H9 (cell line): ENCODE measurements around the gene EIF6. TPM values are rescaled to one million over a fixed set of nuclear protein-coding genes. Genes with fewer than 3 reads are reported as not detected.

ENCODE experiments used
- DNase-seq: peaks from one replicate; pipeline ENCODE4 v3.0.0-alpha.2; 2017
- H2AFZ ChIP-seq: one replicate; pipeline ENCODE4 v1.6.1; 2013; ENCODE audit warnings: mild to moderate bottlenecking, low read length, control low read depth, moderate library complexity
- H2AK5ac ChIP-seq: 2 replicates; pipeline ENCODE4 v1.6.1; 2013; ENCODE audit warnings: low read length, control low read depth, mixed read lengths; ENCODE audit not compliant: insufficient read length
- H2BK120ac ChIP-seq: one replicate; pipeline ENCODE4 v1.6.1; 2013; ENCODE audit warnings: low read depth, mild to moderate bottlenecking, low read length, control low read depth, inconsistent platforms; ENCODE audit not compliant: poor library complexity, severe bottlenecking
- H2BK12ac ChIP-seq: 2 replicates; pipeline ENCODE4 v1.6.1; 2013; ENCODE audit warnings: low read length, control low read depth, mixed read lengths, low read depth; ENCODE audit not compliant: insufficient read length
- H2BK15ac ChIP-seq: 2 replicates; pipeline ENCODE4 v1.6.1; 2013; ENCODE audit warnings: low read depth, low read length, control low read depth
- H2BK20ac ChIP-seq: one replicate; pipeline ENCODE4 v1.6.1; 2013; ENCODE audit warnings: low read depth, mild to moderate bottlenecking, low read length, control low read depth, inconsistent platforms; ENCODE audit not compliant: poor library complexity, severe bottlenecking
- H2BK5ac ChIP-seq: 2 replicates; pipeline ENCODE4 v1.6.1; 2013; ENCODE audit warnings: low read length, control low read depth, mixed read lengths; ENCODE audit not compliant: insufficient read length
- H3K14ac ChIP-seq: 2 replicates; pipeline ENCODE4 v1.6.1; 2013; ENCODE audit warnings: low read length, control low read depth; ENCODE audit not compliant: insufficient read depth
- H3K18ac ChIP-seq: 2 replicates; pipeline ENCODE4 v1.6.1; 2013; ENCODE audit warnings: low read depth, mild to moderate bottlenecking, mixed read lengths, low read length, control low read depth; ENCODE audit not compliant: insufficient read length
- H3K23ac ChIP-seq: 2 replicates; pipeline ENCODE4 v1.6.1; 2013; ENCODE audit warnings: low read length, control low read depth, mixed read lengths, low read depth; ENCODE audit not compliant: insufficient read length
- H3K23me2 ChIP-seq: 2 replicates; pipeline ENCODE4 v1.6.1; 2013; ENCODE audit warnings: low read depth, mild to moderate bottlenecking, mixed read lengths, low read length, control low read depth; ENCODE audit not compliant: insufficient read length, poor library complexity, severe bottlenecking
- H3K27ac ChIP-seq: 2 replicates; pipeline ENCODE4 v1.5.1; 2013; ENCODE audit warnings: low read length, control low read depth, mixed read lengths, low read depth; ENCODE audit not compliant: insufficient read length
- H3K27me3 ChIP-seq: 2 replicates; pipeline ENCODE4 v1.6.1; 2013; ENCODE audit warnings: low read length, control low read depth, inconsistent platforms; ENCODE audit not compliant: insufficient read depth
- H3K4ac ChIP-seq: 2 replicates; pipeline ENCODE4 v1.6.1; 2013; ENCODE audit warnings: low read depth, mild to moderate bottlenecking, control low read depth, inconsistent platforms, low read length, moderate library complexity
- H3K4me1 ChIP-seq: 2 replicates; pipeline ENCODE4 v1.6.1; 2013; ENCODE audit warnings: low read length, control low read depth, inconsistent platforms; ENCODE audit not compliant: insufficient read depth
- H3K4me2 ChIP-seq: 2 replicates; pipeline ENCODE4 v1.6.1; 2013; ENCODE audit warnings: low read length, control low read depth, mixed read lengths; ENCODE audit not compliant: insufficient read length, insufficient read depth
- H3K56ac ChIP-seq: 2 replicates; pipeline ENCODE4 v1.6.1; 2013; ENCODE audit warnings: low read depth, mild to moderate bottlenecking, mixed read lengths, low read length, control low read depth; ENCODE audit not compliant: insufficient read length
- H3K79me1 ChIP-seq: 2 replicates; pipeline ENCODE4 v1.6.1; 2013; ENCODE audit warnings: low read depth, mild to moderate bottlenecking, moderate library complexity, low read length, control low read depth, inconsistent platforms; ENCODE audit not compliant: insufficient read depth, poor library complexity, severe bottlenecking
- H3K79me2 ChIP-seq: 2 replicates; pipeline ENCODE4 v1.6.1; 2013; ENCODE audit warnings: low read length, control low read depth, inconsistent platforms; ENCODE audit not compliant: insufficient read depth
- H3K9ac ChIP-seq: 2 replicates; pipeline ENCODE4 v1.6.1; 2013; ENCODE audit warnings: low read length, control low read depth, mixed read lengths; ENCODE audit not compliant: insufficient read length; ENCODE audit errors: extremely low read depth
- H3K9me3 ChIP-seq: one replicate; pipeline ENCODE4 v1.6.1; 2013; ENCODE audit warnings: low read depth, low read length, inconsistent platforms; ENCODE audit not compliant: control insufficient read depth
- H3T11ph ChIP-seq: one replicate; pipeline ENCODE4 v1.6.1; 2013; ENCODE audit warnings: mild to moderate bottlenecking, low read length, control low read depth, inconsistent platforms
- H4K20me1 ChIP-seq: one replicate; pipeline ENCODE4 v1.6.1; 2013; ENCODE audit not compliant: control insufficient read depth, insufficient read length, insufficient read depth
- H4K5ac ChIP-seq: 2 replicates; pipeline ENCODE4 v1.6.1; 2013; ENCODE audit warnings: low read depth, mild to moderate bottlenecking, mixed read lengths, low read length, control low read depth; ENCODE audit not compliant: insufficient read length
- H4K8ac ChIP-seq: replicated peaks from 2 replicates; pipeline ENCODE4 v1.6.1; 2013; ENCODE audit warnings: low read length, control low read depth, mixed read lengths, low read depth; ENCODE audit not compliant: insufficient read length
- H4K91ac ChIP-seq: 2 replicates; pipeline ENCODE4 v1.6.1; 2013; ENCODE audit warnings: low read depth, mild to moderate bottlenecking, moderate library complexity, mixed read lengths, low read length, control low read depth; ENCODE audit not compliant: insufficient read length
- H3K27ac Mint-ChIP-seq, 3 experiments: 2 replicates in 2 of 3; 3 replicates in 1 of 3; pipeline ENCODE4 v1.8.0; 2020 to 2021; ENCODE audit warnings: mixed read lengths in 3 of 3, mild to moderate bottlenecking in 1 of 3, moderate library complexity in 1 of 3
- H3K27me3 Mint-ChIP-seq: 2 replicates; pipeline ENCODE4 v1.8.0; 2021; ENCODE audit warnings: low read depth, mild to moderate bottlenecking, moderate library complexity, mixed read lengths
- H3K36me3 Mint-ChIP-seq, 3 experiments: 2 replicates in 2 of 3; 3 replicates in 1 of 3; pipeline ENCODE4 v1.8.0; 2020 to 2021; ENCODE audit warnings: low read depth in 3 of 3, mixed read lengths in 3 of 3; ENCODE audit not compliant: insufficient read depth in 1 of 3
- H3K4me1 Mint-ChIP-seq, 2 experiments: 2 replicates each; pipeline ENCODE4 v1.8.0; 2020; ENCODE audit warnings: mixed read lengths in 2 of 2
- H3K4me3 Mint-ChIP-seq, 2 experiments: 2 replicates in 1 of 2; 3 replicates in 1 of 2; pipeline ENCODE4 v1.8.0; 2020 to 2021; ENCODE audit warnings: mild to moderate bottlenecking in 2 of 2, mixed read lengths in 2 of 2, moderate library complexity in 1 of 2
- H3K9me3 Mint-ChIP-seq, 2 experiments: 2 replicates in 1 of 2; 3 replicates in 1 of 2; pipeline ENCODE4 v1.8.0; 2020; ENCODE audit warnings: mild to moderate bottlenecking in 2 of 2, mixed read lengths in 2 of 2, moderate library complexity in 1 of 2
- CTCF ChIP-seq: fragments of 200-600 bp; sonication (generic); conservative IDR thresholded peaks from 3 replicates; pipeline ENCODE4 v1.8.0; 2021; ENCODE audit warnings: antibody characterized with exemption, mild to moderate bottlenecking
- WGBS: extraction: QIAGEN DNeasy Blood & Tissue Kit; methylation state at CpG from one replicate; pipeline ENCODE4 v1.1.7; 2013; ENCODE audit warnings: missing lambda C conversion rate, low lambda C conversion rate, mixed read lengths; ENCODE audit not compliant: insufficient read length; ENCODE audit errors: extremely low coverage; 5-methylcytosine and 5-hydroxymethylcytosine counted together
- long read RNA-seq: library from polyadenylated mRNA; unstranded; transcript quantifications from one replicate; pipeline ENCODE4 v2.0.0, GENCODE V29; 2020
- total RNA-seq: library from RNA; stranded (reverse); gene quantifications from 2 replicates; pipeline ENCODE4 v1.2.1, GENCODE V29; 2021

EIF6 gene
- total RNA-seq, result 150 and 154 TPM in 2 replicates
- long read RNA-seq, transcript EIF6-202 (5 exons, 1,017 nt), result minor isoform, 10 of 396 reads
- long read RNA-seq, transcript EIF6-203 (7 exons, 1,289 nt), result major isoform, 272 of 396 reads
- long read RNA-seq, transcript EIF6-206 (6 exons, 932 nt), result minor isoform, 11 of 396 reads
- long read RNA-seq, transcript EIF6-201 (6 exons, 1,252 nt), result minor isoform, 60 of 396 reads
- long read RNA-seq, partial matches to known transcripts, result 26 of 396 reads
- long read RNA-seq, other reads (novel, unspliced or antisense), result 16 of 396 reads

- Mint-ChIP-seq H3K4me3 (peak within 1 kb of the TSS; percentile 88 to 96), H3K9me3 (no peaks in the 10 kb centered on the region), H3K27me3 (no peaks in the 10 kb centered on the region; the same call in 1 of the 2 replicates), H3K27ac (peak within 1 kb of the TSS; percentile 87 to 93 (median 91)), H3K36me3 (peaks cover 15 to 39% (median 39%) of the 10 kb centered on the region in 3 experiments), H3K4me1 (peaks cover 18 to 20% of the 10 kb centered on the region in 2 experiments)
- Histone ChIP-seq H2AK5ac (no peak within 1 kb of the TSS), H3K56ac (no peak within 1 kb of the TSS), H3K4me2 (peak within 1 kb of the TSS; percentile 93), H3K79me2 (peaks cover 11% of the 10 kb centered on the region), H3K14ac (peak within 1 kb of the TSS; percentile 83), H3K18ac (peak within 1 kb of the TSS; percentile 66), H4K5ac (no peak within 1 kb of the TSS), H2BK12ac (no peak within 1 kb of the TSS), H2AFZ (peak within 1 kb of the TSS; percentile 53), H3K23me2 (peaks cover 4% of the 10 kb centered on the region), H3T11ph (no peak within 1 kb of the TSS), H3K27me3 (no peaks in the 10 kb centered on the region), H4K91ac (no peak within 1 kb of the TSS), H2BK120ac (no peak within 1 kb of the TSS), H4K8ac (no peak within 1 kb of the TSS), H3K4me1 (peaks cover 7% of the 10 kb centered on the region), H2BK15ac (no peak within 1 kb of the TSS), H2BK5ac (no peak within 1 kb of the TSS), H3K9me3 (no peaks in the 10 kb centered on the region), H3K23ac (no peak within 1 kb of the TSS), H3K9ac (peak within 1 kb of the TSS; percentile 83), H3K27ac (no peak within 1 kb of the TSS), H3K4ac (no peak within 1 kb of the TSS), H2BK20ac (no peak within 1 kb of the TSS), H4K20me1 (no peaks in the 10 kb centered on the region), H3K79me1 (no peaks in the 10 kb centered on the region)
- DNase-seq, result peak; percentile 88
- no CpG with 5 or more reads among the region's 61 CpGs for WGBS
- TF ChIP-seq CTCF, result no peak
These were observed at the start of gene EIF6 for GRCh38 chr20:35284267-35284991. Gene EIF6 (minus strand): TSS chr20:35284772. CDS start chr20:35284487, 285 bp downstream.
